DMS114 treated with DMSO at 0.1 percent for 48 hours (cell line): ENCODE results near the gene FHAD1.

ENCODE experiments used
- DNase-seq: peaks from one replicate; lab custom pipeline; 2025; ENCODE audit not compliant: unreplicated experiment; lab: John Stamatoyannopoulos, UW

FHAD1 gene

GRCh38 chr1:15390667-15391066 is 143.6 kb downstream of the FHAD1 start:
- no peak for DNase-seq

- DNase-seq = no peak
These were observed 144.3 kb downstream of the FHAD1 start for GRCh38 chr1:15391366-15391765.

GRCh38 chr1:15393475-15394257 is 146.6 kb downstream of the FHAD1 start:
- DNase-seq = no peak

GRCh38 chr1:15394258-15394690 is 147.3 kb downstream of the FHAD1 start:
- no peak for DNase-seq

GRCh38 chr1:15397236-15397635 is 150.2 kb downstream of the FHAD1 start:
- no peak for DNase-seq

- DNase-seq = no peak
These were observed 152.7 kb downstream of the FHAD1 start for GRCh38 chr1:15399710-15400109.

GRCh38 chr1:15400627-15401026 is 153.6 kb downstream of the FHAD1 start:
- no peak for DNase-seq

GRCh38 chr1:15401391-15402055 is 154.5 kb downstream of the FHAD1 start:
- DNase-seq = no peak

GRCh38 chr1:15402809-15403450 is 155.9 kb downstream of the FHAD1 start:
- DNase-seq = no peak

- DNase-seq = no peak
These were observed 157.0 kb downstream of the FHAD1 start for GRCh38 chr1:15403962-15404580.

GRCh38 chr1:15405106-15405850 is 158.3 kb downstream of the FHAD1 start:
- DNase-seq = no peak

- DNase-seq = no peak
These were observed 159.9 kb downstream of the FHAD1 start for GRCh38 chr1:15406614-15407559.

GRCh38 chr1:15407580-15407979 is 160.6 kb downstream of the FHAD1 start:
- DNase-seq = no peak

GRCh38 chr1:15408890-15409387 is 161.9 kb downstream of the FHAD1 start:
- no peak for DNase-seq

- DNase-seq = peak; percentile 49
These were observed 162.6 kb downstream of the FHAD1 start, which contains the start of gene EFHD2 for GRCh38 chr1:15409388-15410222. Gene EFHD2, plus strand, starts transcription at chr1:15409888. Its CDS starts 84 bp downstream, at chr1:15409972.

- DNase-seq = no peak
These were observed 163.3 kb downstream of the FHAD1 start for GRCh38 chr1:15410223-15410883.

- no peak for DNase-seq
These were observed 163.8 kb downstream of the FHAD1 start for GRCh38 chr1:15410884-15411245.

GRCh38 chr1:15411593-15412137 is 164.6 kb downstream of the FHAD1 start:
- DNase-seq = no peak
